Left hindlimb (tissue), 1 donor: ENCODE measurements around the gene COL28A1.

Experiments
- DNase-seq: peaks from one replicate; pipeline ENCODE4 v3.0.0-alpha.2; 2018

COL28A1 gene

GRCh38 chr7:7557252-7557651 is 21.6 kb upstream of the COL28A1 start:
- DNase-seq: no peak

- DNase-seq: no peak
These were observed 21.2 kb upstream of the COL28A1 start for GRCh38 chr7:7556852-7557251.

- DNase-seq: no peak
These were observed 19.2 kb upstream of the COL28A1 start for GRCh38 chr7:7554649-7555575.

- no peak for DNase-seq
These were observed 18.4 kb upstream of the COL28A1 start for GRCh38 chr7:7554021-7554432.

- no peak for DNase-seq
These were observed 17.7 kb upstream of the COL28A1 start for GRCh38 chr7:7553386-7553785.

- no peak for DNase-seq
These were observed 16.5 kb upstream of the COL28A1 start for GRCh38 chr7:7552199-7552598.

- DNase-seq: no peak
These were observed 15.0 kb upstream of the COL28A1 start for GRCh38 chr7:7550663-7551062.

GRCh38 chr7:7548407-7548806 is 12.7 kb upstream of the COL28A1 start:
- no peak for DNase-seq

GRCh38 chr7:7542251-7542835 is 6.7 kb upstream of the COL28A1 start:
- no peak for DNase-seq

- DNase-seq: no peak
These were observed 4.0 kb upstream of the COL28A1 start for GRCh38 chr7:7539711-7540110.

- DNase-seq: no peak
These were observed 3.5 kb upstream of the COL28A1 start for GRCh38 chr7:7539152-7539551.

- DNase-seq: no peak
These were observed 2.0 kb upstream of the COL28A1 start for GRCh38 chr7:7537711-7538110.

GRCh38 chr7:7536396-7537019 is 835 bp upstream of the COL28A1 start:
- DNase-seq: no peak

GRCh38 chr7:7533831-7534430 is 1.7 kb downstream of the COL28A1 start:
- DNase-seq: no peak

GRCh38 chr7:7529328-7529727 is 6.3 kb downstream of the COL28A1 start:
- no peak for DNase-seq

GRCh38 chr7:7527047-7527446 is 8.6 kb downstream of the COL28A1 start:
- no peak for DNase-seq

- no peak for DNase-seq
These were observed 9.7 kb downstream of the COL28A1 start for GRCh38 chr7:7526006-7526405.

GRCh38 chr7:7524121-7524520 is 11.6 kb downstream of the COL28A1 start:
- no peak for DNase-seq

- no peak for DNase-seq
These were observed 13.3 kb downstream of the COL28A1 start for GRCh38 chr7:7522421-7522820.

- no peak for DNase-seq
These were observed 14.4 kb downstream of the COL28A1 start for GRCh38 chr7:7521259-7521658.

GRCh38 chr7:7519528-7519927 is 16.1 kb downstream of the COL28A1 start:
- no peak for DNase-seq

- no peak for DNase-seq
These were observed 16.6 kb downstream of the COL28A1 start for GRCh38 chr7:7519056-7519455.

GRCh38 chr7:7517754-7518153 is 17.9 kb downstream of the COL28A1 start:
- no peak for DNase-seq

GRCh38 chr7:7516662-7517061 is 19.0 kb downstream of the COL28A1 start:
- DNase-seq: no peak
